GM20431 (cell line): ENCODE data around the gene ARHGEF2.

Experiments used
- in situ Hi-C: fragments of 300-500 bp; cut with MseI, MboI; formaldehyde crosslinking; loops from one replicate; pipeline ENCODE4 v1.15.0; 2020; ENCODE audit warnings: low sequenced_read_pairs; ENCODE audit not compliant: unreplicated experiment

The ARHGEF2 gene

GRCh38 chr1:155919801-155920200, 58.5 kb downstream of the ARHGEF2 start:
- in situ Hi-C loops, result no loop called here

DNA sequence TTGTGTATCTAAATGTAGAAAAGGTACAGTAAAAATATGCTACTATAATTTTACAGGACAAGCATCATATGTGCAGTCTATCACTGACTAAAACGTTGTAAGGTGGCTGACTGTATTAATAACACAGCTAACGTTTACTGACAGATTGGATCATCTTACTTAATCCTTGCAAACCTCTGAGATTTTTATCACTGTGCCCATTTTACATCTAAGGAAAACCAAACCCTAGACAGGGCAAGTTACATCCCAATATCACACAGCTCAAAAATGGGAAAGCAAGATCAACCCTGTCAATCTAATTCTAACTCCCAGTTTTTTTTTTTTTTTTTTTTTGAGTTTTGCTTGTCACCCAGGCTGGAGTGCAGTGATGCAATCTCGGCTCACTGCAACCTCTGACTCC, 59.7 kb downstream of the ARHGEF2 start:
- in situ Hi-C loops, result no loop called here

- in situ Hi-C loops, result no loop called here
Measured at GRCh38 chr1:155913969-155914757, 64.2 kb downstream of the ARHGEF2 start.

GRCh38 chr1:155912056-155912536, 66.3 kb downstream of the ARHGEF2 start:
- in situ Hi-C loops, result no loop called here

DNA sequence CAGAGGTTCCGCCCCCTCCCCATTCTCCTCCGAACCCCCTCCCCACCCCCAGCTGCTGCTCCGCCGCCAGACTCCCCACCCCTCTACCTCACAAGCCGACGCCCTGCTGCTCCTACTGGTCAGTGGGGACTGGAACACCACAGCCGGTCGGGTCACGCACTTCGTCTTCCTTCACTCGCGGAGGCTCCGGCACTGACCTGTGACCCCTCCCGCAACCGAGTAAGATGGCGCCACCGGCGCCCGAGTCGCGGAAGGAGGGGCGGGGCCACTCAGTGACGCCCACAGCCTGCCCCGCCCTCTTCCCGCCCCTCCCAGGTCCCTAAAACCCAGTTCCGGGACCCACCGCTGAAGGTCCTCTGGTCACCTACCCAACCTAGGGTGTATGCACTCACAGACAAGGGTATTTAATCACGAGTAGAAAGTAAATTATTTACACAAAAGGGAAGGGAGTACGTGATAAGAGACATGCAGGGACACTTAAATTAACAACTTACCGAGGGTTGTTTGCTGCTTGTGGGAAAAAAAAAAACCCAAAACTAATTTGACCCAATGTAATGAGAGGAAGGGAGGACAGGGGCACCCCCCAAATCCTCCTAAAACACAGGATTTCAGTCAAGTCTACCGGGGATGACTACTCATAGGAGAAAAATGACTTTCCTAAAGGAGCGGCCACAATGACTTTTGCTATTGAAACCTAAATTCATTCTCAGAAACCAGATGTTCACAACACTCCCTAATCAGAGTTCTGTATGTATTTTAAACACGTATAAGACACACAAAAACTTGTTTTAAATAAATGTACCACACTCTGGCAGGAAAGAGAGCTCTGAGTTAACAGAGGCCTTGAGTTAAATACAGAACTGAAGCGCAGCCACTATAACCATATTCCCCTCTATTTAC, 66.9 kb downstream of the ARHGEF2 start, which contains the start of gene RIT1:
TSS of gene RIT1 (minus strand) at position 194 of the 900 bp plus-strand sequence. CDS start 588 bp downstream, outside the sequence.
- in situ Hi-C loops, result no loop called here

DNA sequence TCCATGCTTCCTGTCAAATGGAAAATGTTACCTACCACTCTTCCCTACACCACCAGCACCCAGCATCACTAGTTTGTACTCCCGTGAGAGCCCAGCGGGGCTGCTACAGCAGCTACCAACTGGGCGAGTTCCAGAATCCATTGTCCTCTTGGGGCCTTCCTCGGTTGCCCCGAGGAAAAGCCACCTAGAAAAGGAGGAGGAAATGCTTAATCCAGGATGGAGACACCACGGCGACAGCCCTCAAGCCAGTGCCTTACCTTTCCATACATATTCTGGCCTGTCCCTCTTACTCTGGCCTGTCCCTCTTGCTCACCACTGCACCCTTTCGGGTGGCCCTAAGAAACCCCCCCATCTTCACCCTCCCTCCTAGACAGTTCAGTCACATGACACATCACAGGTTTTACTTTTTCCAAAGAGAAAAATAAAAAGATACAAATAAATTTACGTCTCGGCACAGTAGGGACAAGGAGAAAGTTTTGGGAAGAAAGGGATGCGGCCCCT, 67.7 kb downstream of the ARHGEF2 start:
- in situ Hi-C loops, result no loop called here

DNA sequence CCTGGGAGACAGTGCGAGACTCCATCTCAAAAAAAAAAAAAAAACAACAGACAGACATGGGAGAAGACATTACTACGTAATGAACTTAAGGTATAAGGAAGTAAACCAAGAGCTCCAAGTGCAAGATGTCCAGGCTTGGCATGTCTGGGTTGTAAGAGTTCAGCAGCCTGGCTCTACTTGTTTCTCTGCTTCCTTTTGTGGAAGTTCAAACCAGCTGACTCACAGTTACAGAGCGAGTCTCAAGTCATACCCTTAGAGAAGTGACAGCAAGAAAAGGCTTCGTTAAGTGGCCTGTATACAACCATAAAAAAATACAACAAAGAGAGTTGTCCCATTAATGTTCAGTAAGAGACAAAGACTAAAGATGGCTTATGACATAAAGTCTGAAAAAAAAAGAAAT, 68.5 kb downstream of the ARHGEF2 start:
- in situ Hi-C loops, result no loop called here

DNA sequence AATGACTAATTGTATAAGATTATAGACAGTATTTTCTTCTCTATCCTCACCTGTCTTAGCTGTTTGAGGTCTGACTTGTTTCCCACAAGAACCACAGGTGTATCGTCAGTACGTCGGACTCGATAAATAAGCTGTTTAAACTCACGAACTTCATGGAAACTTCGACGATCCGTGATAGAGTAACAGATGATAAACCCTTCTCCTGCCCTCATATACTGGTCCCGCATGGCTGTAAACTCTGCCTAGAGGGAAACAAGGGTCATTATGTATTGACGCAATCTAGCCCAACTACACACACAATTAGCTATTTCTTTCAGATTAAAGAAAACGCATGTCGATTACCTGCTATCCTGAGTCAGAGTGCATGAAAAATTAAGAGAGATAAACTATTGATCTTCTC, 74.1 kb downstream of the ARHGEF2 start:
- in situ Hi-C loops, result no loop called here

- in situ Hi-C loops, result no loop called here
Measured at GRCh38 chr1:155900161-155900560, 78.2 kb downstream of the ARHGEF2 start.

DNA sequence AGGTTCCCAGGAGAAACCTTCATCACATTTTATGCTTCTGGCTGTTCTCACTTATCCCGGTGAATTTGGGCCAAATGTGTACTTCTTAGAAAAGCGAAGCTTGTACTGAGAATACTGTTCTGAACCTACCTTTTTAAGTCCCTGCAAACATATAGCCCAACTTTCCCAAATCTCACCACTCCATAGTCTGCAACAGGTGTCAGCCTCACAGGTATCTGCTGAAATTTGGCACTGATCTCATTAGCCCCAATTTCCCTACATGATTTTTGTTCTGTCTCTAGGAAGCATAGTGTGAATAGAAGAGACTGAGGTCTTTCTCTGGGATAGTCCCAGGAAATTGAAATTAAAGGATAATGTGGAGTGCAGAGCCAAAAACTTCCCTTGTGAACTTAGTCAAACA, 78.7 kb downstream of the ARHGEF2 start:
- in situ Hi-C loops, result no loop called here

GRCh38 chr1:155898888-155899287, 79.5 kb downstream of the ARHGEF2 start:
- in situ Hi-C loops, result no loop called here

DNA sequence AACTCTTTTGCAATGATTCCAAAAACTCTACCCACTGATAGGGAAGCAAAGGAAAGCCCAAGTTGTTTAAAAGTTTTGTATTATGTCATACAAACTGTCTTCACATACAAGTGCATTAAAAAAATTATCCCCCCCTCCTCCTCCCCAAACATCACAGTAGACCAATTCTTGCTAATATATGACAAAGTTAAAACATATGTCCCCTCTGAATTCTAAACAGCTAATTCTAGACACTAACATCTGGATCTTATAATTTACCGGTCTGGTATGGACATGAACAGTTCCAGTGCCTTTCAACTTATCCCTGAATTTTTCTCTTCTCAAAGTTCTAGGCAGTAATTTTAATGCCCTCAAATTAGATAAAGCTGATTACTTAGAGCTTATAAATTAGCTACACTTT, 80.6 kb downstream of the ARHGEF2 start:
- in situ Hi-C loops, result no loop called here
